Measurements from ENCODE around the gene KHDC1.
"Not testable (repeated sequence)": the region's sequence is repeated elsewhere in the genome, so short reads cannot be mapped to it uniquely, and the experiment has no call there.

KHDC1 gene

GRCh38 chr6:73254323-73254722, 8.7 kb downstream of the KHDC1 start:
- H3K27ac ChIP-seq; DNase-seq (ENCODE audit: low read depth, low spot score): not testable (repeated sequence)

- DNase-seq (ENCODE audit: low read depth, low spot score): no peak
- H3K27ac ChIP-seq: no peak overlapping the region
Measured at GRCh38 chr6:73252703-73253102, 10.3 kb downstream of the KHDC1 start.

DNA sequence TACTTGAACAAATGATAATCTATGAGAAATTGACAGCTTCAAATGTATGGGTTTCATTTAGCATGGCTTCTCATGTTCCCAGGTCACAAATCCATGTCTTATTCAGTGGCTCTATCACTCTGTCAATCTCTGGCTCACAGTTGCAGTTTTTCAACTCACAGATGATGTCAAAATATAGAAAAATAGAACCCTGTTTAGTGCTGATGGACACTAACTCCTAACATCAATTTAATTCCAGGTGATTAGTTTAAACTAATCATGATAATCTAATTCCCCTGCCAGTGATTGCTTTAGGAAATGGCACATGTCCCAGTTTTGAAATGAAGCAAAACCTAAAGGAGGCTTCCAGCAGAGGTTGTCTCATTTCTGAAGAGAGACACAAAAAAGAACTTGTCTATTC, 13.0 kb downstream of the KHDC1 start:
- no peak for DNase-seq (ENCODE audit: low read depth, low spot score)
- no peak overlapping the region for H3K27ac ChIP-seq

- no peak overlapping the region for H3K27ac ChIP-seq
- no peak for DNase-seq (ENCODE audit: low read depth, low spot score)
Measured at GRCh38 chr6:73248192-73248903, 14.6 kb downstream of the KHDC1 start.

DNA sequence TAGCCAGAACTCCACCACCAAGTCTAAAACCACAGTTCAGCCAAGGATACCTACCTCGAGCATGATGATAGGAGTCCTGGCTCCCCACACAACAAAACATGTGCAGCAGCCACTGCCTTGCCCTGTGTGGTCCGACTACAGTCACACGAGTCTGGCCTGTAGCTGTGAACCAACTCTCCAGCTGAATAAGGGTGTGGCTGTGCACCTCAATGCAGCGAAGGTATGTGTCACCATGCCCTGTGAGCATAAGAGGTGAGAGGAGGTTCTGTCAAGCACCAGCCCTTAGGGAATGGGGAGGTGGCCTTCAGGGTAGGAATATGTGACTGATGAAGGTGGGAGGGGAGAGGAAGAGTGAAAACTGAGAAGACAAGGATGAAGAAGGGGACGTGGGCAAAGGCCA, 21.0 kb downstream of the KHDC1 start:
- DNase-seq (ENCODE audit: low read depth, low spot score): no peak
- H3K27ac ChIP-seq: no peak overlapping the region

DNA sequence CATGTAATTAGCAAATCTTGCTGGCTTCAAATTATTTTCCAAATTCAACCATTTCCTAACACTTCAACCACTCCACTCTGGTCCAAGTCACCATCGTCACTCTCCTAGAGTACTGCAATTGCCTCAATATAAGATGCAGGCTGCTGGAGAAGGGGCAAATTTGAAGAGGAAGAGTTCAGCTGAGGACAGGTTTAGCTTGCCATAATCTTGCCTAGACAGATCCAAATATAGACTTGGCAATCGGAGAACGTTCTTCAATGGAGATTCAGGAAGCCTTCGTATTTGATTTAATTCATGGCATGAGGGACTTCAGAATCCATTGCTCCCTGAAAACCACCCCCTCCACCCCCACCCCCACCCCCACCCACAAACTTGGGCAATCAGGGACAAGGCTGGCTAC, 22.3 kb downstream of the KHDC1 start:
- DNase-seq (ENCODE audit: low read depth, low spot score): no peak

GRCh38 chr6:73236144-73236750, 26.7 kb downstream of the KHDC1 start:
- DNase-seq (ENCODE audit: low read depth, low spot score): peak; percentile 76
- H3K27ac ChIP-seq: peak overlapping the region; percentile 83

More for the DNA sequence above, 22.3 kb downstream of the KHDC1 start:
- no peak overlapping the region for H3K27ac ChIP-seq

DNA sequence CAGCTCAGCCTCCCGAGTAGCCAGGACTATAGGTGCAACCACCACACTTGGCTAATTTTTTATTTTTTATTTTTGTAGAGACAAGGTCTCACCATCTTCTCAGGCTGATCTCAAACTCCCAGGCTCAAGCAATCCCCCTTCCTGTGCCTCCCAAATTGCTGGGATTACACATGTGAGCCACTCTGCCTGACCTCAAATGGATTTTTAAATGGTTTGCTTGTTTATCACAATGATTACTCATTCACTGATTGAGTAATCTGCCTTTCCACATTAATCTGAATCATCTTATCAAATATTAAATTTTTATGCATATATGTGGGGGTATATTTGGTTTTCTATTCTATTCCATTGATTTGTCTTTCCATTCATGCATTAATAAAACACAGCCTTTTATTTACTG, 28.3 kb downstream of the KHDC1 start:
- peak overlapping the region; percentile 83 for H3K27ac ChIP-seq
- DNase-seq (ENCODE audit: low read depth, low spot score): peak; percentile 46

DNA sequence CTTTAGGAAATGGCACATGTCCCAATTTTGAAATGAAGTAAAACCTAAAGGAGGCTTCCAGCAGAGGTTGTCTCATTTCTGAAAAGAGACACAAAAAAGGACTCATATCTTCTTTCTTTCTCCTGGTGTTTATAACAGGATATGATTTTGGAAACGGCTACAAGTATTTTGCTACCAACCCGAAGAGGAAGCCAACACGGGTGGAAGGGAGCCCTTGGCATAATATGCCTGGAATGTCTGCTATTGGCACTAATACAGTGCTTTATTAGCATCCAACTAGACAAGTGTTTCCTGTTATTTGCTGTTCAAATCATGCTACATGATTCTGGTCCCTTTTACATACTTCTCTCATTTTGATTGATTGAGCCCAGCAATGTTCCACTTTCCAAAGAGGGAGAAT, 29.0 kb downstream of the KHDC1 start:
- not testable (repeated sequence) for DNase-seq (ENCODE audit: low read depth, low spot score)

GRCh38 chr6:73233048-73233447, 29.9 kb downstream of the KHDC1 start:
- no peak for DNase-seq (ENCODE audit: low read depth, low spot score)
- H3K27ac ChIP-seq: no peak overlapping the region

More for the DNA sequence above, 29.0 kb downstream of the KHDC1 start:
- H3K27ac ChIP-seq: peak overlapping the region; percentile 83

DNA sequence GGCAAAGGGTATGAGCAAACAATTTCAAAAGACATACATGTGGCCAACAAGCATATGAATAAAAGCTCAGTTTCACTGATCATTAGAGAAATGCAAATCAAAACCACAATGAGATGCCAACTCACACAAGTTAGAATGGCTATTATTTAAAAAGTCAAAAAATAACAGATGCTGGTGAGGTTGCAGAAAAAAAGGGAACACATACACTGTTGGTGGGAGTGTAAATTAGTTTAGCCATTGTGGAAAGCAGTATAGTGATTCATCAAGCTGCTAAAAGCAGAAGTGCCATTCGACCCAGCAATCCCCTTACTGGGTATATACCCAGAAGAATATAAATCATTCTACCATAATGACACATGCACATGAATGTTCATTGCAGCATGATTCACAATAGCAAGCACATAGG, 31.0 kb downstream of the KHDC1 start:
- no peak overlapping the region for H3K27ac ChIP-seq
- no peak for DNase-seq (ENCODE audit: low read depth, low spot score)

DNA sequence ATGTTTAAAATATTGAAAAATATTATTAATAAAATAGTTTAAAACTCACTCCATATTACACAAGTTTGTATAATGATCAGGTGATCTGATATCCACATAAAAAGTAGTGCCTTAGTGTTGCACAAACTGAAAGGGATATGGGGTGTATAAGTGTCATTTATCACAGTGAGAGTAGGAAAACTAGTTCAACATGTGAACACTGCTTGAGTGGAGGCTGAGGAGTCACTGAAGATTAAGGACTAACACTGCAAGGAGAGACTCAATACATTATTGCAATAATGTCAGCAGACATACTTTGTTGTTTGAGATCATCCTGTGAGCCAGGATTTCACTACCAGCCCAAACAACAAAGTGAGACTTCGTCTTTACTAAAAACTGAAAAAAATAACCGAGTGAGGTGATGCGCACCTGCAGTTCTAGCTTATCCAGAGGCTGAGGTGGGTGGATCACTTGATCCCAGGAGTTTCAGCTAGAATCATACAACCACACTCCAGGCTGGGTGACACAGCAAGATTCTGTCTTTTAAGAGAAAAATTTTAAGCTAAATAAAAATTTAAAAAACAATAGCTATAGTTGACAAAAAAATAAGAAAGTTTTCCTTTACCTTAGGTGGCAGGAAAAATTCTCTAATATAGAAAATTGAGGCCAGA, 35.3 kb downstream of the KHDC1 start:
- no peak overlapping the region for H3K27ac ChIP-seq
- DNase-seq (ENCODE audit: low read depth, low spot score): no peak

GRCh38 chr6:73225396-73225795, 37.6 kb downstream of the KHDC1 start, which contains the start of gene KHDC1L:
Gene KHDC1L (minus strand): TSS chr6:73225496. CDS start chr6:73225408, 88 bp downstream.
- no peak within 1 kb of the TSS for H3K27ac ChIP-seq
- DNase-seq (ENCODE audit: low read depth, low spot score): no peak

DNA sequence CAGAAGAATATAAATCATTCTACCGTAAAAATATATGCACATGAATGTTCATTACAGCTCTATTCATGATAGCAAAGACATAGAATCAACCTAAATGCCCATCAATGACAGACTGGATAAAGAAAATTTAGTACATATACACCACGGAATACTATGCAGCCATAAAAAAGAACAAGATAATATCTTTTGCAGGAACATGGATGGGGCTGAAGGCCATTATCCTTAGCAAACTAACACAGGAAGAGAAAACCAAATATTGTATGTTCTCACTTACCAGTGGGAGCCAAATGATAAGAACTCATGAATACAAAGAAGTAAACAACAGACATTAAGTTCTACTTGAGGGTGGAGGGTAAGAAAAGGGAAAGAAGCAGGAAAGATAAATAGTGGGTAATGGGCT, 46.1 kb downstream of the KHDC1 start:
- no peak for DNase-seq (ENCODE audit: low read depth, low spot score)
- H3K27ac ChIP-seq: no peak overlapping the region

- DNase-seq (ENCODE audit: low read depth, low spot score): no peak
- no peak overlapping the region for H3K27ac ChIP-seq
Measured at GRCh38 chr6:73209117-73209516, 53.9 kb downstream of the KHDC1 start.

GRCh38 chr6:73207221-73207837, 55.7 kb downstream of the KHDC1 start:
- H3K27ac ChIP-seq: peak overlapping the region; percentile 1
- no peak for DNase-seq (ENCODE audit: low read depth, low spot score)

GRCh38 chr6:73204252-73204651, 58.7 kb downstream of the KHDC1 start:
- H3K27ac ChIP-seq: no peak overlapping the region
- DNase-seq (ENCODE audit: low read depth, low spot score): no peak

- H3K27ac ChIP-seq: no peak overlapping the region
Measured at GRCh38 chr6:73203098-73203497, 59.9 kb downstream of the KHDC1 start.

DNA sequence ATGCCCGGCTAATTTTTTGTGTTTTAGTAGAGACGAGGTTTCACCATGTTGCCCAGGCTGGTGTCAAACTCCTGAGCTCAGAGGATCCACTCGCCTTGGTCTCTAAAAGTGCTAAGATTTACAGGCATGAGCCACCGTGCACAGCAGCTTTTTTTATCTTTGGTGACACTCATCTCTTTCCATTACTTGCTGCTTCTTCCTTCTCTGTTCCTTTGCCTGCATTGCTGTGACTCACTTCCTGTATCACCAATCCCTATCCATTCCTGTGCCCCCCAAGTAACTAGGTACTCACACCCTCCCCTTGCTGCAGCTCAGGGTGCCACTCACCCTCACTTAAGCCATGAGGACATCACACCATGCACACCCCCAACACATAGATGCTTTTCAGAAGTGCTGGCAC, 62.3 kb downstream of the KHDC1 start:
- DNase-seq (ENCODE audit: low read depth, low spot score): no peak
- H3K27ac ChIP-seq: no peak overlapping the region

More at GRCh38 chr6:73203098-73203497, 59.9 kb downstream of the KHDC1 start:
- DNase-seq (ENCODE audit: low read depth, low spot score): no peak

- DNase-seq (ENCODE audit: low read depth, low spot score): no peak
- no peak overlapping the region for H3K27ac ChIP-seq
Measured at GRCh38 chr6:73200247-73200646, 62.7 kb downstream of the KHDC1 start.

DNA sequence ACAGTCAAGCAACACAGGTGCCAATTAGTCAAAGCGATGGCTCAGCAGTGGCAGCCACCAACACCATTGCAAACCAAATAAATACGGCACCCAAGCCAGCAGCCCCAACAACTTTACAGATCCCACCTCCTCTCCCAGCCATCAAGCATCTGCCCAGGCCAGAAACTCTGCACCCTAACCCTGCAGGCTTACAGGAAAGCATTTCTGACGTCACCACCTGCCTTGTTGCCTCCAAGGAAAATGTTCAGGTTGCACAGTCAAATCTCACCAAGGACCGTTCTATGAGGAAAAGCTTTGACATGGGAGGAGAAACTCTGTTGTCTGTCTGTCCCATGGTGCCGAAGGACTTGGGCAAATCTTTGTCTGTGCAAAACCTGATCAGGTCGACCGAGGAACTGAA, 68.3 kb downstream of the KHDC1 start:
- no peak overlapping the region for H3K27ac ChIP-seq
- no peak for DNase-seq (ENCODE audit: low read depth, low spot score)

All from epithelial cell of prostate (primary cell).